ENCODE measurements around the gene PBXIP1.
"Not testable (repeated sequence)": the region's sequence is repeated elsewhere in the genome, so short reads cannot be mapped to it uniquely, and the experiment has no call there.

Gene PBXIP1

DNA sequence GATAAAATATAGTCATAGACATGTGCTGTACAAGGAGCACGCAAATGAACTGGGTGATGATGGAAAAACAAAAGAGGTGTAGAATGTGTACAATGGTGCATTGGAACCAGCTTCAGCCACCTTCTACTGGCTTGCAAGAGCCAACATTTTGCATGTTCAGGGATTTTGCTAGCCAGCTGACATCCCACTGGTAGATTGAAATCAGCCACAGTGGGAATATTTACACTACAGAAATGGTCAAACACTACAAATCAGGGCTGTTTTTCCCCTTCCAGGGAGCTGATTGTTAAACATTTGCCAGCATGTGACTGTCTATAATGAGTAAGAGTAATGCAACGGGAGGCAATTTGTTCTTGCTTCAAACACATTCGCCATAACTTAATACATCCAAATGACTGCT, 42.6 kb downstream of the PBXIP1 start:
- H3K4me3 ChIP-seq (ENCODE audit: control insufficient read depth, low read depth, low read length), result no peak overlapping the region
- no peak for DNase-seq (ENCODE audit: low read depth)
- TF ChIP-seq, protein P1, sequence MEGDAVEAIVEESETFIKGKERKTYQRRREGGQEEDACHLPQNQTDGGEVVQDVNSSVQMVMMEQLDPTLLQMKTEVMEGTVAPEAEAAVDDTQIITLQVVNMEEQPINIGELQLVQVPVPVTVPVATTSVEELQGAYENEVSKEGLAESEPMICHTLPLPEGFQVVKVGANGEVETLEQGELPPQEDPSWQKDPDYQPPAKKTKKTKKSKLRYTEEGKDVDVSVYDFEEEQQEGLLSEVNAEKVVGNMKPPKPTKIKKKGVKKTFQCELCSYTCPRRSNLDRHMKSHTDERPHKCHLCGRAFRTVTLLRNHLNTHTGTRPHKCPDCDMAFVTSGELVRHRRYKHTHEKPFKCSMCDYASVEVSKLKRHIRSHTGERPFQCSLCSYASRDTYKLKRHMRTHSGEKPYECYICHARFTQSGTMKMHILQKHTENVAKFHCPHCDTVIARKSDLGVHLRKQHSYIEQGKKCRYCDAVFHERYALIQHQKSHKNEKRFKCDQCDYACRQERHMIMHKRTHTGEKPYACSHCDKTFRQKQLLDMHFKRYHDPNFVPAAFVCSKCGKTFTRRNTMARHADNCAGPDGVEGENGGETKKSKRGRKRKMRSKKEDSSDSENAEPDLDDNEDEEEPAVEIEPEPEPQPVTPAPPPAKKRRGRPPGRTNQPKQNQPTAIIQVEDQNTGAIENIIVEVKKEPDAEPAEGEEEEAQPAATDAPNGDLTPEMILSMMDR (IDR thresholded peaks at IDR 0.05; ENCODE audit: control insufficient read depth, insufficient read depth, low read depth, low read length, missing control alignments), result no peak

DNA sequence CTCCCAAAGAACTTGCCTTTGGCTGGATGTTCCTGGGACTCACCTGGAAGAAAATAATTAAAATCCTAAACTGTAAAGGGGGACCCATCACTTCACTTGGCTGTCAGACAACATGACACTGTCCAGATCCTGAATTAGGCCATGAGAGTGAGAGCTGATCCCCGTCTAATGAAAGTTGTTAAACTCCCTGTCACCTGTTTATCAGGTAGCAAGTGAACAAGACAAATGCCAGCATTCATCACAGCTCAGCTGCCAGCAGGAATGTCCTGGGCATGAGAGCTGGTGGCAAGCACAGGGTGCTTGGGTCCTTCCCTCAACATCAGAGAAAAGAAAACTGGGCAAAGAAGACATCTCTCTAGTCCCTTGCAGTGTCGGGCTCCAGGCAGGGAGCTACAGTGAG, 43.1 kb downstream of the PBXIP1 start:
- TF ChIP-seq, protein P1 (IDR thresholded peaks at IDR 0.05; ENCODE audit: control insufficient read depth, insufficient read depth, low read depth, low read length, missing control alignments), result no peak
- H3K4me3 ChIP-seq (ENCODE audit: control insufficient read depth, low read depth, low read length), result no peak overlapping the region
- DNase-seq (ENCODE audit: low read depth), result no peak

DNA sequence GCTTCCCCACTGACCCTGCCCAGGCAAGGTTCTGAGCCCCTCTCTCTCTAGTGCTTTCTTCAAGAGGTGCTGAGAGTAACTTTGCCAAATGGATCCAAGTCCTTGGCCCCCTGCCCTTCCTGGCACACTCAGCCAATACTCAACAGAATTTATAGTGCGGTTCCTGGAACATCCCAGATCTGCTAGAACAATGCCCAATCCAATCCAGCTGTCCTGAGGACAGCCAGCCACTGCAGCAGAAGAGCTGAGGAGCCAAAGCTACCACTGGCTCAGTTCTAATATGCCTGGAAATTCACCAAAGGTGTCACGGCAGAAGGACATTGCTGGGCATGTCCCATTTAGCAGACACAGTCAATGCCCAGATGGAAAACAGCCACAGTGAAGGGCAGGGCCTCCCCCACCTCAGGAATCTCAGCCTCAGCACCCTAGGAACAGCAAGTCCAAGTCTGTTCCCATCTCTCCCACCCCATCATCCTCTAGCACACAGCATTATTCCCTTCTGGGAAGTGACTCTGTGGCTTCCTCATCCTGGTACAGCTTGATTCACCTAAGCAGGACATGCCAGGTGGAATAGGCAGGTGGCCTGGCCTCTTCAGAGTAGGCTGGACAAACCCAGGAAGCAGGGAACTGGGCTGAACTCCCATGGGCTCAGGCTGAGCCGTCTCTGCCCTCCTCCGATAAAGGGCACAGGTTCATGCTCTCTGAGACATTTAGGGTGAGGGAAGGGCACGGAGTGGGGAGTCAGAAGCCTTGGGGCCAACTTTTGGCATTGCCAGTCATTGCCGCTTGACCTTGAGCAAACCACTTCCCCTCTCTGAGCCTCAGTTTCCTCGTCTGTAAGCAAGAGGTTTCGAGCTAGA, 44.0 kb downstream of the PBXIP1 start:
- TF ChIP-seq, protein P1 (IDR thresholded peaks at IDR 0.05; ENCODE audit: control insufficient read depth, insufficient read depth, low read depth, low read length, missing control alignments), result no peak
- H3K4me3 ChIP-seq (ENCODE audit: control insufficient read depth, low read depth, low read length), result no peak overlapping the region
- DNase-seq (ENCODE audit: low read depth), result no peak

DNA sequence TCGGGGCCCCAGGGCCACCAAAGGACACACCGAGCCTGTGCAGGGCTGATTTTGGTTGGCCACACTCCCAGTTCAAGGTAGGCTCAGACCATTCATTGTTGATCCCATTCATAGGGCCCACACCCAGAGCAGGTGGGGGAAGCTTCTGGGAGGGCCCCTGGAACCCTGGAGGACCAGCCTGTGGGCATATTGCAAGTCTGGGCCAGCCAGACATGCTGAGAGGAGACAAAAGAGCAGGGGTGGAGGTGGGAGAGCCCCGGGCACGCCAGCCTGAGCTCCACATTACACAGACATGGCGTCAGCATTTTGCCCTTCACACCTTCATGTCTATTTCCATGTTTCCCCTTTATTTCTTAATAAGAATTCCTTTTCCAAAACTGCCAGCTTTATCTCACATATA, 45.0 kb downstream of the PBXIP1 start:
- no peak overlapping the region for H3K4me3 ChIP-seq (ENCODE audit: control insufficient read depth, low read depth, low read length)
- no peak for DNase-seq (ENCODE audit: low read depth)
- TF ChIP-seq, protein P1 (IDR thresholded peaks at IDR 0.05; ENCODE audit: control insufficient read depth, insufficient read depth, low read depth, low read length, missing control alignments), result no peak

DNA sequence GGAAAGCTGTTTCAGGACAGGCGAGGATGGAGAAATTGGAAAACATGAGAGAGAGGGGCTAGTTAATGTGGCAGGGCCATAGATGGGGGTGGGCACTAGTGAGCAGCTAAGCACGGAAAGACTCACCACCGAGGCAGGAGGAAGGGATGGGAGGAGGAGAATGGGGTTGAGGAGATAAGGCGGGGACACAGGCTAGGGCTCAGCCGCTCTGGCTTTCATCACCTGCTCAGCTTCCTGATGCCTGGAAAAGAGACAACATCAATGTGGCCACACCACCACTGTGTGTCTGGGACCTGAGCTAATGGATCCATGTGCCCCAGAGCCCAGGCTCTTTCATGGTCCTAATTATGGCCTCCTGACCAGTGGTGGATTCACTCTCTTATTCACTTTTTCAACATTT, 47.0 kb downstream of the PBXIP1 start:
- TF ChIP-seq, protein P1 (IDR thresholded peaks at IDR 0.05; ENCODE audit: control insufficient read depth, insufficient read depth, low read depth, low read length, missing control alignments), result no peak
- no peak overlapping the region for H3K4me3 ChIP-seq (ENCODE audit: control insufficient read depth, low read depth, low read length)
- no peak for DNase-seq (ENCODE audit: low read depth)

DNA sequence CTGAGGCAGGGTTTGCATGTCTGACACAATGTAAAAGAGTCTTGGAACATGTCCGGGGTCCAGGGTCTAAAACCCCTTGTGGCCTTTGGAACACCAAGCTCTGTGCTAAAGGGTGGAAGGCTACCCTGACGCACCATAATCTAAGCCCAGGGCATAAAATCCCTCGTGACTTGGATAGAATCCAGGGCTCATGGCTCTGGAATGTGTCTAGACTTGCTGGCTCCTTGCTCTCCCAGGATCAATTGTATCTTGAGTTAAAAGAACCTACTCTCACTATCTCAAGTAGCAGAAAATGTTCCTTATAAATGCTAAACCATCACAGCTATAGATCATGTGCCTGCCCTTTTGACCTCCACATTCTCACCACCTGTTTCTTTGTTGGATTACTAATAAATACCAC, 47.8 kb downstream of the PBXIP1 start:
- not testable (repeated sequence) for H3K4me3 ChIP-seq (ENCODE audit: control insufficient read depth, low read depth, low read length); DNase-seq (ENCODE audit: low read depth)

DNA sequence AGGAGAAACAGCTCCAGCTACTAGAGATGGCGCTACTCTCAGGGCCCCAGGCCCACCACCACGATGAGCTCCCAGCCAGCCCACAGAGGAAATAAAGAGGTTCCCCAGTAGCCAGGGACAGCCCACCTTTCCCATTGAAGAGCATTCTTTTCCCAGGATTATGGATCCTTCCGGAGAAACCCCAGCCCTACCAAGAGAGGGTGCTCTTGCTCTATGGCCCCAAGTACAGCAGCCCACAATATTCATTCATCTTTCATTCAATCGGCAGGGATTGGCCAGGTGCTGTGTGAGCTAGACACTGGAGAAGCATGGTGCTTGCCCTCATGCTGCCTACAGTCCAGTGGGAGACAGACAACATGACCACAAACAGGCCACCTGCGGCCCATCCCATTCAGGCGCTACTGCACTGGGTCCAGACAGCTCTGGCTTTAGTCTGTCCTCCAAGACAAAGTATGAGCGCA, 49.2 kb downstream of the PBXIP1 start:
- TF ChIP-seq, protein P1 (IDR thresholded peaks at IDR 0.05; ENCODE audit: control insufficient read depth, insufficient read depth, low read depth, low read length, missing control alignments), result peak; percentile 33
- H3K4me3 ChIP-seq (ENCODE audit: control insufficient read depth, low read depth, low read length), result no peak overlapping the region
- DNase-seq (ENCODE audit: low read depth), result no peak

Measured in AG09309 (cell line).